ENCODE data around the gene ALDH3B1. TPM values are rescaled to one million over a fixed set of nuclear protein-coding genes. Genes with fewer than 3 reads are reported as not detected.

ALDH3B1 gene
- polyA plus RNA-seq, 3 donors = 1.3 to 2.2 (median 1.3) TPM

GRCh38 chr11:68056317-68057285, 46.5 kb downstream of the ALDH3B1 start:
- no peak for DNase-seq (ENCODE audit: low read depth in 3 of 3, low spot score in 2 of 3)

DNA sequence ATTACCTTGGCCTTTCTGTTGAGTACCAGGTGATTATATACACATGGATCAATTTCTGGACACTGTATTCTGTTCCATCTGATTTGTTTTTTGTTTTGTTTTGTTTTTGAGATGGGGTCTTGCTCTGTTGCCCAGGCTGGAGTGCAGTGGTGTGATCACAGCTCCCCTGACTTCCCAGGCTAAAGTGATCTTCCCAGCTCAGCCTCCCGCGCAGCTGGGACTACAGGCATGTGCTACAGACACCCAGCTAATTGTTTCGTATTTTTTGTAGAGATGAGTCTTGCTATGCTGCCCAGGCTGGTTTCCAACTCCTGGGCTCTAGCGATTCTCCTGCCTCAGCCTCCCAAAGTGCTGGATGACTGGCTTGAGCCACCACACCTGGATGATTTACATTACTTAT, 47.7 kb downstream of the ALDH3B1 start:
- no peak for DNase-seq (ENCODE audit: low read depth in 3 of 3, low spot score in 2 of 3)

GRCh38 chr11:68061508-68061907, 51.4 kb downstream of the ALDH3B1 start:
- DNase-seq (ENCODE audit: low read depth in 3 of 3, low spot score in 2 of 3) = no peak

DNA sequence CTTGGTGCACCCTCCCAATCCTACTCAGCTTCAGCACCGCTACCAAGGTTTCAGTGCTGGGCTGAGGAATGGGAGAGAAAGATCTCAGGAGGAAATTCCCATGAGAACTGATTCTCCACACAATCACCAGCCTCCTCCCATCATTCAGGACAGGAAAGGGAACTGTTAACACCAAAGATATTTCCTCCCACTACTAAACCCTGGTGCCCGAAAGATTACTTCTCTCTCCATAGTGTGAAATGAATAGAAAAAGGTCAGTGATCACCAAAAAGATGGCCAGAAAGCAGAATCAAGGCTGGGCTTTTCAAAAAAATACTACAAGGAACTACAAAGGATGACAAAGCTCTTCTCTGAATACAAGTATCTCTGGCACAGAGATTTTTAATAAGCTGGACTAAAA, 54.8 kb downstream of the ALDH3B1 start:
- no peak for DNase-seq (ENCODE audit: low read depth in 3 of 3, low spot score in 2 of 3)

GRCh38 chr11:68065841-68066240, 55.7 kb downstream of the ALDH3B1 start:
- DNase-seq (ENCODE audit: low read depth in 3 of 3, low spot score in 2 of 3) = no peak

DNA sequence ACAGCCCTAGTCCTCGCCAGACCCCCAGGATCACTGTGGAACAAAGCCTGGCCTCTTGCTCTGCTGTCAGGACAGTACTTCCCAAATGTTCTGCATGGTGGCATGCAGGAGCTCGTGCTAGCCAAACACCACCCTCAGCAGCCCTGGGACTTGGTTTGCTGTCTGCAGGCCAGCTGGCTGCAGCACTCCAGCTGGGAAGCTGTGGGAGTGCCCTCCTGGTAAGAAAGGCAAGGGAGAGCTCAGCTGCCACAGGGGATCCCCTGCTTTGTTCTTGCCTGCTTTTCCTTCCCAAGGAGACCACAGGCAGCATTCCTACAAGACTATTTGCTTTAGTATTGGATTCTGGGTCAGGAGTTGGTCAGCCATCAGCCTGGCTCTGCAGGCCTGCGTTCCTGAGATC, 56.6 kb downstream of the ALDH3B1 start:
- DNase-seq (ENCODE audit: low read depth in 3 of 3, low spot score in 2 of 3) = no peak

GRCh38 chr11:68067991-68068390, 57.9 kb downstream of the ALDH3B1 start:
- DNase-seq (ENCODE audit: low read depth in 3 of 3, low spot score in 2 of 3) = no peak

DNA sequence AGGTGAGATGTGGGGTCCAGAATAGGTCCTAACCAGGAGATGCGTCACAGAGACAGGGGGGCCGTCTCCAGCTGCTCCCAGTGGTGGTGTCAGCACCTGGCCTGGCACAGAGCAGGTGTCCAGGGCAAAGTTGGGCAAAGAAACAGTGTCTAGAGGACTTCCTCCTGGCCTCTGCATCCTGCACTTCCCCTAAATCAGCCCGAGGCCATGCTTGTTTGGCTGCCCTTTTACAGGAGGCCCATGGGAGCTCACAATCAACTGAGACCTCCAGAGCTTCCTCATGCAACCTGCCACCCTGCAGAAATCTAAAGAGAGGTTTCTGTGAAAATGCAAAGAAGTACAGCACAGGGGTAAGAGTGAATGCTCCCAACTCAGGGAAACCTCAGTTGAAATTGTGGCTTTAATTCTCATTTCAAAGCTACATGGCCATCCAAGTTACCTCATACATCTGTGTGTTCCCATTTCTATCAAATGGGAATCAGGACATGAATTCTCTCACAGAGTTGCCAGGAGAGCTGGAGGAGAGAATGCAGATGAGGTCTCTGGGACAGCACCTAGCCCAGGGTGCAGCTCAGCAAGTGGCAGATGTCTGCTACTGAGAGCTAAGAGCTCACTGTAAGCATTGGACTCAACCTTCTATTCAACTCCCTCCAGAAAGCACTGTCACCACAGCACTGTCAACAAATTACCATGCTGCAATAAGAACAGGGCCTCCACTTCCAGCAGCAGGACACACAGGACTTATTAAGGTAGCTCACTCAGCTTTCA, 61.3 kb downstream of the ALDH3B1 start:
- DNase-seq (ENCODE audit: low read depth in 3 of 3, low spot score in 2 of 3) = no peak

GRCh38 chr11:68074584-68075352, 64.6 kb downstream of the ALDH3B1 start:
- no peak for DNase-seq (ENCODE audit: low read depth in 3 of 3, low spot score in 2 of 3)

DNA sequence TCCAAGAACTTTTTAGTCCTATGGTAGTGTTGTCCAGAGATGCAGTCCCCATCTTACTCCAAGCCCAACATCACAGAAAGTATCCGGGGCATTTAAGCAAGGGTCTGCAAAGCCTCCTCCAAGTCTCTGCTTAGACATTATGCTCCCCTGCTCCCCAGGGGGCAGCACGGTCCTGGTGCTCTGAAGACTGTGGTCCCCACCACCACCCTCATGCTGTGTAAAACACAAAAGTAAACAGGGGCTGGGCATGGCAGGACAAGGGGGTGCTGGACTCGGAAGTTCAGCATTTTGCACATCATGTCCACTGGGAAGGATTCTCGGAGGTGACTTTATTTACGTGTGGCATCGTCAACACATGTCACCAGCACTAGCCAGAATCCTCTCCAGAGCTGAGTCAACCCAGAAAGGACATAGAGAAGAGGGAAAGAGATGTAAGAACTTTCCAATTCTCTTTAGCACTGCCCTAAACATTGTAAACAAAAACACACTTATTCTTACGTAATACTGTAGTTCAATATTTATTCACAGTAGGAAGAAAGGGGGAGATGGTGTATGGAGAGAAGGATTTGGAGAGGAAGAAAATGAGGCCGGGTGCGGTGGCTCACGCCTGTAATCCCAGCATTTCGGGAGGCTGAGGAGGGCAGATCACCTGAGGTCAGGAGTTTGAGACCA, 66.4 kb downstream of the ALDH3B1 start:
- DNase-seq (ENCODE audit: low read depth in 3 of 3, low spot score in 2 of 3) = no peak

DNA sequence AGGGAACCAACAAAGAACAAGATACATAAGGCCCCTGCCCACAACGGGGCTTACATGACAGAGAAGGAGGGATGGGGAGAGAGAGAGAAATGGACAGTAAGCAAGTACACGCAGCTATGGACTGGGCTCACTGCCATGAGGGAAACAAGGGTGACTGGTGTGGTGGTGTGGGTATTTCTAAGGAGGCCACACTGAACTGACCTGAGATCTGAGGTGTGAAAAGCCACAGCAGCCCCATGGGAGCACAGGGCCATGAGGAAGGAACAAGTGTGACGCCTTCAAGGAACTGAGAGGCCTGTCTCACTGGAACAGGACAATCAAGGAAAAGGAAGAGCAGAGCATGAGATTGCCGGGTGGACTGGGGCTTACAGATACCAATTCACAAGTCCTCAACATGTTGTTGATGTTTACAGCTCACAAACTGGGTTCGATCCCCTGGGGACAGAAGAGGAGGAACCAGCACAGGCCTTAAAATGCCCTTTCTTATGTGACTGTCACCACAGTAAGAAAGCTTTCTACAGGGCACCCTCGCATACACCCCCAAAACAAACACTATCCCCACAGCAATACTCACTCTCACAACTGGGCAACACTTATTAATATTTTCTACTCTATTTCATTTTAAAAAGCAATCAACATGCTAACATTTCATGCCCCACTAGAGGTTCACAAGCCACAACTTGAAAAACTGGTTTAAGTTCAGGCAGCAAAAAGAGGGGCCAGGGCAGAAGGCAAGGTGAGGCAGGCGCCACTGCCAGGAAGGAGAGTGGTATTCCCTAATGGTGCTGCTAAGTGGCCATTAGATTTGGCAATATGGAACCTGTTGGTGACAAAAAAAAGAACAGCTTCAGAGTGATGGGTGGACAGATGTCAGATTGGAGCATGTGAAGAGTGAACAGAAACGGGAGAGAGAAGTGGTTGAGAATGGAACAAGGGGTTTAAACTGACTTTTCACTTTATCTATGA, 67.8 kb downstream of the ALDH3B1 start:
- no peak for DNase-seq (ENCODE audit: low read depth in 3 of 3, low spot score in 2 of 3)

Other genes starting within 250 kb of the ALDH3B1 start
- gene UNC93B1, start 6.2 kb upstream of the ALDH3B1 start, polyA plus RNA-seq (ENCODE audit: insufficient read length in 3 of 3) = 1 to 10 TPM; 8.4 to 9.4 (median 9.3) TPM
- gene NDUFS8, start 20.4 kb downstream of the ALDH3B1 start, polyA plus RNA-seq (ENCODE audit: insufficient read length in 3 of 3) = 10 to 100 TPM; 62.2 to 75.6 (median 65.2) TPM
- 10 to 100 TPM; 15.3 to 17.9 (median 17.0) TPM for gene TCIRG1, start 28.7 kb downstream of the ALDH3B1 start, polyA plus RNA-seq (ENCODE audit: insufficient read length in 3 of 3)
- gene CHKA, start 111.1 kb downstream of the ALDH3B1 start, polyA plus RNA-seq (ENCODE audit: insufficient read length in 3 of 3) = 10 to 100 TPM; 30.4 to 33.2 (median 32.8) TPM
- gene KMT5B, start 203.0 kb downstream of the ALDH3B1 start, polyA plus RNA-seq (ENCODE audit: insufficient read length in 3 of 3) = 10 to 100 TPM; 74.3 to 89.7 (median 78.5) TPM